Lung (tissue), 12 donors: ENCODE data around the gene ZNF565. TPM values are rescaled to one million over a fixed set of nuclear protein-coding genes. Genes with fewer than 3 reads are reported as not detected.
A peak's percentile ranks its signal among the peaks of the same experiment; 100 is the strongest.
"Not testable (repeated sequence)": the region's sequence is repeated elsewhere in the genome, so short reads cannot be mapped to it uniquely, and the experiment has no call there.

Source experiments
- ATAC-seq: fragments of 200-7000 bp; cut with Tn5 transposase; one replicate; pipeline ENCODE4 v1.9.1; 2020; ENCODE audit warnings: moderate number of reproducible peaks; ENCODE audit not compliant: insufficient read depth, low FRiP score
- DNase-seq, 3 donors: peaks; one replicate each; pipeline ENCODE4 v3.0.0-alpha.2; 2013 to 2017
- H3K27ac ChIP-seq, 2 donors: one replicate each; pipeline ENCODE4 v1.5.1; 2013; ENCODE audit warnings: mild to moderate bottlenecking in 2 of 2, moderate library complexity in 2 of 2, control low read depth in 1 of 2, inconsistent platforms in 1 of 2, low read depth in 1 of 2, low read length in 1 of 2
- H3K27me3 ChIP-seq, 3 donors: one replicate each; pipeline ENCODE4 v1.5.1; 2013; ENCODE audit warnings: low read length in 2 of 3; ENCODE audit not compliant: control insufficient read depth in 3 of 3, insufficient read depth in 3 of 3
- H3K36me3 ChIP-seq, 4 donors: one replicate each; pipeline ENCODE4 v1.5.1; 2013; ENCODE audit warnings: low read length in 4 of 4, mild to moderate bottlenecking in 1 of 4, moderate library complexity in 1 of 4; ENCODE audit not compliant: control insufficient read depth in 4 of 4, insufficient read depth in 4 of 4
- H3K4me1 ChIP-seq, 5 donors: one replicate each; pipeline ENCODE4 v1.5.1; 2013; ENCODE audit warnings: low read length in 5 of 5, mild to moderate bottlenecking in 2 of 5, moderate library complexity in 1 of 5; ENCODE audit not compliant: control insufficient read depth in 5 of 5, insufficient read depth in 5 of 5
- H3K4me3 ChIP-seq: one replicate; pipeline ENCODE4 v1.5.1; 2013; ENCODE audit warnings: mild to moderate bottlenecking, control low read depth, moderate library complexity
- H3K9ac ChIP-seq, 2 donors: one replicate each; pipeline ENCODE4 v1.5.1; 2013; ENCODE audit warnings: low read length in 2 of 2, control low read depth in 1 of 2; ENCODE audit not compliant: insufficient read depth in 1 of 2
- H3K9me3 ChIP-seq, 4 donors: one replicate each; pipeline ENCODE4 v1.5.1; 2013; ENCODE audit warnings: low read length in 3 of 4, mild to moderate bottlenecking in 1 of 4, moderate library complexity in 1 of 4; ENCODE audit not compliant: control insufficient read depth in 4 of 4, insufficient read depth in 3 of 4
- WGBS, 2 donors: extraction: QIAGEN DNeasy Blood & Tissue Kit; methylation state at CpG; one replicate each; pipeline ENCODE4 v1.1.7; 2013; 5-methylcytosine and 5-hydroxymethylcytosine counted together
- polyA plus RNA-seq, 2 donors: library from polyadenylated mRNA; stranded (reverse); fragments of 200-250 nt; gene quantifications; one replicate each; pipeline ENCODE4 v1.2.1, GENCODE V29; 2013
- total RNA-seq, 2 donors: library from RNA; depleted of rRNA in 1 of 2; stranded (reverse); fragments of >200 nt in 1 of 2; gene quantifications; one replicate each; pipeline ENCODE4 v1.2.1, GENCODE V29; 2014 to 2021
- TF ChIP-seq, protein P1 (sequence below): IDR thresholded peaks from 2 replicates; pipeline ENCODE4 v1.5.1; 2012; ENCODE audit warnings: mild to moderate bottlenecking; ENCODE audit errors: control extremely low read depth, extremely low read depth
- donor health status: control.
- donor health status: control.
- donor health status: Bipolar disorder and iron deficiency.
- donor health status: healthy.
- donor health status: DM: yes; HTN: yes; CAD: no.

Gene ZNF565
- total and polyA plus RNA-seq, 4 donors: 2.5 to 8.4 (median 2.9) TPM

DNA sequence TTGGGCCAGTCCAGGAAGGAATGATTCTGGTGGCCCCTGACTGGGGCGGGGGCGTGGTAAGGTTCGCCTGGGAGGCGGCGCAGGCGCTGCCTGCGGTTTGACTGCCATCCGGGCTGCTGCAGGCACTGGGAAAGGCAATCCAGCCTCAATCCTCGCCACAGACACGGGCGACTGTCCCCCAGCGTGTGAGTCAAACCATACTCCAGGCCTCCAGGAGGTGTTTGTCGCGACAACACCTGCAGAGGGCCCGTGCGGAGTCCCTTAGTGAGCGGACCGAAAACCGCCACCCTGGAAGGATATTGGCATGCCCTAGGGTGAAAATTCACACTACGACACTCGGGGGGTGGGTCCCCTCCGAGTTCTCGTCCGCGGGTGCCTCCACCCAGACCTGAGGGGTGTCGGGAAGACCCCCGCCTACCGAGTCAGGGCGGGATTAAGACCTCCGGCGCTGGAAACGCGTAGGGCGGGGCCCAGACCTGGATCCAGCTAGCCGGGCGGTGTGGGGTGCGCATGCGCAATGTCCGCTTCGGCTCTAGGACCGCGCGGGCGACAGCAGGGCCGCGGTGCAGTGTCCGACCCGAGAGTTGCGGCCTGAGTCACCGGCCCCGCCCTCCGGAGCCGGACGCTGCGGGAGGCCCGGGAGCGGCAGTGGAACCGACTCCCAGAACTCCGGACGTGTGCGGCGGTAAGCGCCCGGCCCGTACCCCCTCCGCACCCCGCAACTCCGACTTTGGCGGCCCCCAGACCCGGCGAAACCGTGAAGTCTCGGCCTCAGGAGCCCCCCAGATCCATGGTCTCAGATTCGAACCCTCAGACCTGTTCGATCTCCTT lies 74.8 kb downstream of the ZNF565 start, which contains the start of gene CAPNS1:
Gene CAPNS1, plus strand, starts transcription at position 594 of the 831 bp plus-strand sequence. CDS start 946 bp downstream, outside the sequence.
- no peaks in the 10 kb centered on the region for H3K9me3 ChIP-seq
- ATAC-seq: peak; percentile 88
- H3K9ac ChIP-seq: peak within 1 kb of the TSS; percentile 96 to 97
- H3K36me3 ChIP-seq: peaks cover 8 to 19% (median 16%) of the 10 kb centered on the region in 4 donors
- H3K4me3 ChIP-seq: peak within 1 kb of the TSS; percentile 88
- H3K27ac ChIP-seq: peak within 1 kb of the TSS; percentile 98 to 99
- WGBS, 2 donors: 0% methylated on average over 65 to 75 of the region's 75 CpGs
- peaks cover 0 to 7% (median 4%) of the 10 kb centered on the region in 5 donors for H3K4me1 ChIP-seq
- H3K27me3 ChIP-seq: no peaks in the 10 kb centered on the region
- TF ChIP-seq, protein P1, sequence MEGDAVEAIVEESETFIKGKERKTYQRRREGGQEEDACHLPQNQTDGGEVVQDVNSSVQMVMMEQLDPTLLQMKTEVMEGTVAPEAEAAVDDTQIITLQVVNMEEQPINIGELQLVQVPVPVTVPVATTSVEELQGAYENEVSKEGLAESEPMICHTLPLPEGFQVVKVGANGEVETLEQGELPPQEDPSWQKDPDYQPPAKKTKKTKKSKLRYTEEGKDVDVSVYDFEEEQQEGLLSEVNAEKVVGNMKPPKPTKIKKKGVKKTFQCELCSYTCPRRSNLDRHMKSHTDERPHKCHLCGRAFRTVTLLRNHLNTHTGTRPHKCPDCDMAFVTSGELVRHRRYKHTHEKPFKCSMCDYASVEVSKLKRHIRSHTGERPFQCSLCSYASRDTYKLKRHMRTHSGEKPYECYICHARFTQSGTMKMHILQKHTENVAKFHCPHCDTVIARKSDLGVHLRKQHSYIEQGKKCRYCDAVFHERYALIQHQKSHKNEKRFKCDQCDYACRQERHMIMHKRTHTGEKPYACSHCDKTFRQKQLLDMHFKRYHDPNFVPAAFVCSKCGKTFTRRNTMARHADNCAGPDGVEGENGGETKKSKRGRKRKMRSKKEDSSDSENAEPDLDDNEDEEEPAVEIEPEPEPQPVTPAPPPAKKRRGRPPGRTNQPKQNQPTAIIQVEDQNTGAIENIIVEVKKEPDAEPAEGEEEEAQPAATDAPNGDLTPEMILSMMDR: no peak
- DNase-seq: peak; percentile 98 to 99 (median 98)

DNA sequence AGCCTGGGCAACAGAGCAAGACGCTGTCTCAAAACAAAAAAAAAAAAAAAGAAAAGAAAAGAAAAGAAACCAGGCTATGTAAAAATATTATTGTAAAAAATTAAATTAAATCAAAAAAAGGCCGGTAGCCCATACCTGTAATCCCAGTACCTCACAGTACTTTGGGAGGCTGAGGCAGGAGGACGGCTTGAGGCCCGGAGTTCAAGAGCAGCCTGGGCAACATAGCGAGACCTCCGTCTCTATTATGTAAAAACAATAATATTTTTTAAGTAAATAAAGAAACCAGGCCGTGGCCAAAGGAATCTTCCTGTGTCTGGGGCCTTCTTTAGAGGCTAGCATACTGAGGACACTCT lies 75.4 kb downstream of the ZNF565 start:
- peaks cover 0 to 7% (median 4%) of the 10 kb centered on the region in 5 donors for H3K4me1 ChIP-seq
- H3K27ac ChIP-seq: peak overlapping the region; percentile 90 to 97
- H3K9ac ChIP-seq: peak overlapping the region; percentile 96 to 97
- peak overlapping the region; percentile 39 for H3K4me3 ChIP-seq
- H3K36me3 ChIP-seq: peaks cover 8 to 15% (median 11%) of the 10 kb centered on the region in 4 donors
- ATAC-seq (no peak), DNase-seq (no peak)
- no peaks in the 10 kb centered on the region for H3K27me3 ChIP-seq
- TF ChIP-seq, protein P1: no peak
- WGBS, 2 donors: 41 to 50% methylated on average over 7 of the region's 7 CpGs
- no peaks in the 10 kb centered on the region for H3K9me3 ChIP-seq

DNA sequence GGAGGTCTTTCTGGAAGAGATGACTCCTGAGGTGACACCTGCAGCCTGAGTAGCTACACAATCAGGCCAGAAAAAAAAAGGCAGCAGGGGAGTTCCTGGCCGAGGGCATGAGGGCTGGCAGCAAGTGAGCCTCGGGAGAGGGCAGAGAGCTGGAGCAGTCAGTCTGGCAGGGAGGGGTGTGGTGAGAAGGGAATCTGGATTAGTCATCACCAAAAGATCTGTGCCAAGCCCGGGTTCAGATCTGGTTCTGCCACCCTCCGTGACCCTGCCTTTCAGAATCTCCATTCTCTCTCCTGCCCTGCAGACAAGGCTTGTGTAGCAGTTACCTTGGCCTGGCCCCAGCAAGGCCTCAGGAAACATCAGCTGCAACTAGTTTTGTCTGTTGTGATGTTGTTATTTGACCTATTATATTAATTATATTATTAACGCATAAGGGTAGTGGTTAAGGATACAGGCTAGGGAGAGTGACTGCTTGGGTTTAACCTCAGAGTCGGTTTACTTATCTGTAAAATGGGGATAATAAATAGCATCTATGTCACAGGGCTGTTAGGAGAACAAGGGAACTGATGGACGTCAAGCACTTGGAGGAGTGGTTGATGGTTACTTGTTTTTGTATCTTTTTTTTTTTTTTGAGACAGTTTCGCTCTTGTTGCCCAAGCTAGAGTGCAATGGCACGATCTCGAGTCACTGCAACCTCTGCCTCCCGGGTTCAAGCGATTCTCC lies 77.3 kb downstream of the ZNF565 start:
- DNase-seq (peak in 1 of 3 donors; percentile 22), ATAC-seq (no peak)
- no peak overlapping the region for H3K4me3 ChIP-seq
- H3K9me3 ChIP-seq: no peaks in the 10 kb centered on the region
- peaks cover 0 to 3% (median under 1%) of the 10 kb centered on the region in 4 donors for H3K36me3 ChIP-seq
- peaks cover 0 to 7% (median 4%) of the 10 kb centered on the region in 5 donors for H3K4me1 ChIP-seq
- H3K27me3 ChIP-seq: no peaks in the 10 kb centered on the region
- TF ChIP-seq, protein P1: no peak
- peak overlapping the region; percentile 48 to 69 for H3K27ac ChIP-seq
- H3K9ac ChIP-seq: no peak overlapping the region
- 60 to 80% methylated on average over 12 of the region's 12 CpGs for WGBS, 2 donors

DNA sequence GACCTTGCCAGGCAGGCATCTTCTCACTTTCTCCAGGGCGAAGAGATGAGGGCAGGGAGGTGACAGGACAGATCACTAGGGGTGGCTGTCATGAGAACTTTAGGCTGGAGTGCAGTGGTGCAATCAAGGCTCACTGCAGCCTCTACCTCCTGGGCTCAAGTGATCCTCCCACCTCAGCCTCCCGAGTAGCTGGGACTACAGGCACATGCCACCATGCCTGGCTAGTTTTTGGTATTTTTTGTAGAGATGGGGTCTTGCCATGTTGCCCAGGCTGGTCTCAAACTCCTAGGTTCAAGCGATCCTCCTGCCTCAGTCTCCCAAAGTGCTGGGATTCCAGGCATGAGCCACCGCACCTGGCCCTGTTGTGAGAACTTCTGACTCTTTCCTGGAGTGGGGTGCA lies 79.6 kb downstream of the ZNF565 start:
- not testable (repeated sequence) for H3K36me3 ChIP-seq, H3K4me3 ChIP-seq, H3K9me3 ChIP-seq, H3K9ac ChIP-seq, DNase-seq, H3K27ac ChIP-seq, H3K27me3 ChIP-seq, ATAC-seq, H3K4me1 ChIP-seq
- 95 to 96% methylated on average over 4 of the region's 4 CpGs for WGBS, 2 donors
